GM12892 (cell line): ENCODE data around the gene WLS.

Experiments
- POLR2A ChIP-seq: IDR thresholded peaks from 2 replicates; pipeline ENCODE4 v1.6.1; 2011; ENCODE audit warnings: low read depth, low read length, control low read depth
- POLR2AphosphoS5 ChIP-seq: IDR thresholded peaks from 2 replicates; pipeline ENCODE4 v1.6.1; 2011; ENCODE audit warnings: low read depth, low read length, control low read depth

DNA sequence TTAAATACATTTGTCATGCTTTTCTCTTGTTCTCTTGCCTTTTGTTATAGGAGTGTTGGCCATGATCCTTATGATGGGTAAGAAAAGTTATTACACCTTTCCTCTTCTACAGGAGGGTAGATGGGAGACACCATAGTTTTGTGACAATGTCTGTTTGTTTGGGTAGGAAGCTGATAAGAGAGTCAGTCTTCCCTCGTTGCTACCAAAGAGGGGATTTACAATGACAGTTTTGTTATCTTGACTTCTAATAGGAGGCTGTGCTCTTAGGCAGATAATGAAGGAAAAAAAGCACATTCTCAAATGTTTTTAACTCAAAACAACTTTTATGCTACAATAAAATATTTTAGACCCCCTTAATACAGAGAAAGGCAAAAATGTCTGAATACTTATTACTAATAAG lies 48.0 kb upstream of the WLS start:
- no peak for TF ChIP-seq POLR2A
- TF ChIP-seq POLR2AphosphoS5: no peak
